NB4 (cell line): ENCODE results near the gene ESYT1.

Experiments used
- DNase-seq: peaks from one replicate; pipeline ENCODE4 v3.0.0; 2010; ENCODE audit warnings: low read depth
- H3K4me3 ChIP-seq: one replicate; pipeline ENCODE4 v1.5.1; 2011; ENCODE audit warnings: mild to moderate bottlenecking, low read depth, low read length, moderate library complexity
- MYC ChIP-seq: IDR thresholded peaks from 2 replicates; pipeline ENCODE4 v1.6.1; 2011; ENCODE audit warnings: low read depth, low read length
- POLR2A ChIP-seq: IDR thresholded peaks from 2 replicates; pipeline ENCODE4 v1.6.1; 2011; ENCODE audit warnings: mild to moderate bottlenecking; ENCODE audit not compliant: insufficient read length; ENCODE audit errors: extremely low read depth
- TF ChIP-seq, protein P1 (sequence below): IDR thresholded peaks from one replicate; pipeline ENCODE4 v1.5.1; 2012; ENCODE audit warnings: low read depth, low read length
- TF ChIP-seq, protein P2 (sequence below): IDR thresholded peaks from 2 replicates; pipeline ENCODE4 v1.6.1; 2011; ENCODE audit warnings: low read depth, low read length

Gene ESYT1

DNA sequence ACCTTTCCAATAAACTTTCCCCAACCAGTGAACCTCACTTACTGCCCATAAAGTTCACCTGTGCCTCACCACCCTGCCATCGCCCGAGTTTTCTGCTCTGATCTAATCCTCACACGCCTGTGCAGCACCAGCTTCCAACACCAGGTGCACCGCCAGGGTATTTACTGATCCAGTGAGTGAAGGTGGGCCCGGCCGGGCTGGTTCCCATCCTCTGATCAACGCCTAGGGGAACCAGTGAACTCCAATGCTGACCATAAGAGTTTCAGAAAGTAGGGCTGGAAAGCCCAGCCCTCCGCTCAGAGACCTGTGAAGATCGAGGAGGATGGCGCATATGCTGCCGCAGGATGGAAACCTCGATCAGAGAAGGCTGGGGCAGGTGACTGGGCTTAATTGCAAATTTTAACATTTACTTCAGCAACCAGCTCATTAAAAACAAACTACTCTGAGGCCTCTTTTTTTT lies 23.6 kb downstream of the ESYT1 start:
- peak overlapping the region; percentile 90 for H3K4me3 ChIP-seq
- TF ChIP-seq, protein P1, sequence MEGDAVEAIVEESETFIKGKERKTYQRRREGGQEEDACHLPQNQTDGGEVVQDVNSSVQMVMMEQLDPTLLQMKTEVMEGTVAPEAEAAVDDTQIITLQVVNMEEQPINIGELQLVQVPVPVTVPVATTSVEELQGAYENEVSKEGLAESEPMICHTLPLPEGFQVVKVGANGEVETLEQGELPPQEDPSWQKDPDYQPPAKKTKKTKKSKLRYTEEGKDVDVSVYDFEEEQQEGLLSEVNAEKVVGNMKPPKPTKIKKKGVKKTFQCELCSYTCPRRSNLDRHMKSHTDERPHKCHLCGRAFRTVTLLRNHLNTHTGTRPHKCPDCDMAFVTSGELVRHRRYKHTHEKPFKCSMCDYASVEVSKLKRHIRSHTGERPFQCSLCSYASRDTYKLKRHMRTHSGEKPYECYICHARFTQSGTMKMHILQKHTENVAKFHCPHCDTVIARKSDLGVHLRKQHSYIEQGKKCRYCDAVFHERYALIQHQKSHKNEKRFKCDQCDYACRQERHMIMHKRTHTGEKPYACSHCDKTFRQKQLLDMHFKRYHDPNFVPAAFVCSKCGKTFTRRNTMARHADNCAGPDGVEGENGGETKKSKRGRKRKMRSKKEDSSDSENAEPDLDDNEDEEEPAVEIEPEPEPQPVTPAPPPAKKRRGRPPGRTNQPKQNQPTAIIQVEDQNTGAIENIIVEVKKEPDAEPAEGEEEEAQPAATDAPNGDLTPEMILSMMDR: peak; percentile 6
- no peak for TF ChIP-seq POLR2A
- DNase-seq: no peak

DNA sequence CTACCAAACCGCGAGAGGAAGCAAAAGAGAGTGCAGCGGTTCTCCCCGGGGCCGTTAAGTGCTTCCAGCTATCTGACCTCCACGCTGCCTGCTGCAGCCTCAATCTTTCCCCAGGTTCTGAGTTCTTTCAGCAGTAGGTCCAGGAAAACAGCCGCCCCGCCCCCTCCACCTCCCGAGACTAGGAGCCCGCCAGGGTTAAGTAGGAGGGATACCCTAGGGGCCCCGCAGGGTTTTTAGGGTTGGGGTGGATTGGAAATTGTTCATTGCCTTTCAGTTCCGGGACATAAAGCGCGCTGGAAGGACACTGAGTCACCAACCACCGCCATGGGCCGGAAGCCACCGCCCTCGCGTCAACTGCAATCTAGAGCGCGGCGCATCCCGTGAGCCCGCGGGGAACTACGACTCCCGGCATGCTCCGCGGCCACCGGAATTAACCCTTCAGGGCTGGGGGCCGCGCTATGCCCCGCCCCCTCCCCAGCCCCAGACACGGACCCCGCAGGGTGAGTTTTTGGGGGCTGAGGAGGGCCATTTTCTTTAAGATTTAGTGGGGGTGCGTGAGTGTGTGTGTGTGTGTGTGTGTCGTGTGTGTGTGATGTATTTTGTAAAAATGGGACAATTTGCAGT lies 24.2 kb downstream of the ESYT1 start, which contains the start of gene MYL6B:
Gene MYL6B (plus strand): TSS at position 456 of the 624 bp plus-strand sequence. CDS start 1,332 bp downstream, outside the sequence.
- peak within 1 kb of the TSS; percentile 90 for H3K4me3 ChIP-seq
- TF ChIP-seq MYC (peak; percentile 83), POLR2A (peak; percentile 75)
- TF ChIP-seq, protein P2, sequence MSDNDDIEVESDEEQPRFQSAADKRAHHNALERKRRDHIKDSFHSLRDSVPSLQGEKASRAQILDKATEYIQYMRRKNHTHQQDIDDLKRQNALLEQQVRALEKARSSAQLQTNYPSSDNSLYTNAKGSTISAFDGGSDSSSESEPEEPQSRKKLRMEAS: no peak; the same call in 1 of the 2 replicates
- TF ChIP-seq, protein P1: no peak
- peak; percentile 99 for DNase-seq

DNA sequence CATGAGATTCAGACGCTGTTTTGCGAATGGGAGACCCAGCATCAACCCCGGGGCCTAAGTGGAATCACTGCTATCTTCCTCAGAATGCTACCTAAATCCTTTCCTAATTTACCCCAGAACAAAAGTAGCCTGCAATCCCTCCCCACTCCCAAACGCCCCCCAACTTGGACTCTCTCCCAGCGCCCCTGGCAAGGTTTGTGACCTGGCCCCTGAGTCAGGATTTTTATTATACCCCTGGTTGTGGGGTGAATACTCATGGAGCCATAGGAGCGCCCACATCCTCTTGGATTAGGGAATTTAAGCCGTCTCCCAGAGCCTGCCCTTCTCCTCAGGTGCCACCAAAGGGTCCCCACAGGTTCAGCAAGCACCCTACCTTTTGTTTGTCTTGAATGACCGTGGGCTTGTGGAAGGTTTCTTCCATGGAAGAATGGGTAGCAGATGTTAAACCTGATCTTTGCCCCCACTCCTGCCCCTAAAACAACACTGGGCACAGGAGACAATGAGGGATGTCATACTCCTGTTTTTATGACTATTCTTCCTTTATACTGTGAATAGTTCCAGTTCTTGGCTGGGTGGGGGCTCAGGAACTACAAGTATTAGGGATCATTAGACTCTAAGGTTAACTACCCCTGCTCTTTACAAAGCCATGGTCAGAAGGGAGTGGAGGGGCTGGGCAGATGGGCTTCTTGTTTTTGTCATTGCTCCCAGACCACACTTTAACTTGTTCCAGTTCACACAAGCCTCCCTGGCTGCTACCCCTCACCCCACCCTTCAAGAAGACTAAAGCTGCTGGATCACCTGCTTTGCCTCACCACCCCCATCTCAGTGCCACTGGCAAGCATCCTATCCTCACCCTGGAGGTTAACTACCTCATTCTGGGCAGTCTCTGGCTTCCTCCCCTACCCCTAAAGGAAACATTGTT lies 24.9 kb downstream of the ESYT1 start:
- TF ChIP-seq, protein P2: no peak
- TF ChIP-seq MYC: no peak
- no peak for TF ChIP-seq POLR2A
- TF ChIP-seq, protein P1: no peak
- peak overlapping the region; percentile 90 for H3K4me3 ChIP-seq
- no peak for DNase-seq

DNA sequence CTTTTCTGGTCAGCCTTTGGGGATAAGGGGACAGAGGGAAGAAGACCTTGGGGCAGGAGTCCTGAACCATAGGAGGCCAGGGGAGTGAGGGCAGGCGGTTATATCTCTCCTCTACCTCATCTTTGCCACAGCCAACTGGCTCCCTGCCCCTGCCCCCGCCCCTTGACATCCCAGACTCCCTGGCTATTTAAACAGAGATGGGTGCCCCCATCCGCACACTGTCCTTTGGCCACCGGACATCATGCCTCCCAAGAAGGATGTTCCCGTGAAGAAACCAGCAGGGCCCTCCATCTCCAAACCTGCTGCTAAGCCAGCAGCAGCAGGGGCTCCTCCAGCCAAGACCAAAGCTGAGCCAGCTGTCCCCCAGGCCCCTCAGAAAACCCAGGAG lies 25.6 kb downstream of the ESYT1 start:
- no peak for DNase-seq
- H3K4me3 ChIP-seq: no peak overlapping the region
- no peak for TF ChIP-seq POLR2A
- TF ChIP-seq, protein P1: no peak
- TF ChIP-seq, protein P2: no peak
- no peak for TF ChIP-seq MYC

DNA sequence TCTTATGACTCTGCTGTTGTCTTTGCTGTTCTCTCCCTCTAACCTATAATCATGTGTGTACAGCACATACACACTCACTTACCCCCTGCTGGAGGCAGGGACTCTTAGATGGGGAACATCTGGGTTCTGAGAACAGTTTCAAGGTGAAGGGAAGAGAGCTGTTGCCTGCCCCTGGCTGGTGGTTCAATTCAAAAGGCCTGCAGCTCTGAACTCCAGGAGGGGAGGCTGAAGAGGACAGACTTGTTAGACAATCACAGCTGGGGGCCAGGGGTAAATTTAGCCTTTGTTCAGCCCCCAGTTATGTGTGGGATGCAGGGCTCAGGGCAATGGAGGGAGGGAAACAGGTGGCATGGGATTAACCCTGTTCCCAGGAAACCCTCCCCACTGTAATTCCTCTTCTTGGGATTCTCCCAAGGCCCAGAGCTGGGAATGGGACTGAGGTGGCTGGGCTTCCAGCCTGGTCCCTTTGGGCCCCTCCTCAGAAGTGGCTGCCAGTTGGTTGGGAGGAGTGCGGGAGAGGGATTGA lies 26.2 kb downstream of the ESYT1 start:
- no peak overlapping the region for H3K4me3 ChIP-seq
- no peak for DNase-seq
- TF ChIP-seq POLR2A: no peak
- TF ChIP-seq, protein P2: no peak

DNA sequence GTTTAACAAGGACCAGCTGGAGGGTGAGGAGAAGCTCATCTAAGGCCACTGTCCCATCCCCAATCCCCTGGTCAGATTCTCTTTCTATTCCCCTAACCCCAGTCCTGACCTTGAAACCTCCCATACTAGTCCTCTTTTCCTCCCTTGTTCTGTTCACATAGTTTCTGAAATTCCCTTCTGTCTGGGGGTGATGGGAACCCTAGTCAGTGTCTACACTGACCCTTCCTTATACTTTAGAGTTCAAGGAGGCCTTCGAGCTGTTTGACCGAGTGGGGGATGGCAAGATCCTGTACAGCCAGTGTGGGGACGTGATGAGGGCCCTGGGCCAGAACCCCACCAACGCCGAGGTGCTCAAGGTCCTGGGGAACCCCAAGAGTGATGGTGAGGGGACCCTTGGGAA lies 26.8 kb downstream of the ESYT1 start:
- no peak for DNase-seq
- TF ChIP-seq, protein P2: no peak
- no peak for TF ChIP-seq MYC
- TF ChIP-seq, protein P1: no peak
- TF ChIP-seq POLR2A: no peak
- no peak overlapping the region for H3K4me3 ChIP-seq
